Liver (tissue), 9 donors: ENCODE measurements around the gene CDH4. TPM values are rescaled to one million over a fixed set of nuclear protein-coding genes. Genes with fewer than 3 reads are reported as not detected.

Experiments used
- DNase-seq: peaks from one replicate; pipeline ENCODE4 v3.0.0-alpha.2; 2017; ENCODE audit warnings: low spot score
- H3K27ac ChIP-seq, 2 donors: one replicate each; pipeline ENCODE4 v1.7.0; 2013; ENCODE audit warnings: inconsistent platforms in 2 of 2, low read length in 2 of 2, control low read depth in 1 of 2, low read depth in 1 of 2, mild to moderate bottlenecking in 1 of 2
- H3K27me3 ChIP-seq, 4 donors: one replicate each; pipeline versions ENCODE4 v1.6.1 to v1.7.0; 2013; ENCODE audit warnings: low read length in 3 of 4, inconsistent platforms in 1 of 4, mild to moderate bottlenecking in 1 of 4, moderate library complexity in 1 of 4; ENCODE audit not compliant: control insufficient read depth in 4 of 4, insufficient read depth in 4 of 4
- H3K36me3 ChIP-seq, 4 donors: one replicate each; pipeline versions ENCODE4 v1.6.1 to v1.7.0; 2013; ENCODE audit warnings: low read length in 3 of 4, mild to moderate bottlenecking in 3 of 4, low read depth in 1 of 4, moderate library complexity in 1 of 4; ENCODE audit not compliant: control insufficient read depth in 4 of 4, insufficient read depth in 3 of 4
- H3K4me1 ChIP-seq, 4 donors: one replicate each; pipeline versions ENCODE4 v1.6.1 to v1.7.0; 2013; ENCODE audit warnings: low read length in 3 of 4, mild to moderate bottlenecking in 3 of 4, moderate library complexity in 1 of 4; ENCODE audit not compliant: control insufficient read depth in 4 of 4, insufficient read depth in 4 of 4
- H3K4me3 ChIP-seq, 3 donors: one replicate each; pipeline versions ENCODE4 v1.6.1 to v1.7.0; 2013; ENCODE audit warnings: low read length in 3 of 3, control low read depth in 1 of 3, low read depth in 1 of 3, mild to moderate bottlenecking in 1 of 3
- H3K9ac ChIP-seq, 2 donors: one replicate each; pipeline ENCODE4 v1.7.0; 2013; ENCODE audit warnings: low read length in 2 of 2, mild to moderate bottlenecking in 2 of 2, moderate library complexity in 2 of 2, control low read depth in 1 of 2, low read depth in 1 of 2
- H3K9me3 ChIP-seq, 4 donors: one replicate each; pipeline versions ENCODE4 v1.6.1 to v1.7.0; 2013; ENCODE audit warnings: low read length in 3 of 4; ENCODE audit not compliant: control insufficient read depth in 4 of 4
- ATF3 ChIP-seq: IDR thresholded peaks from 2 replicates; pipeline ENCODE4 v1.6.1; 2016; ENCODE audit warnings: antibody characterized with exemption
- CTCF ChIP-seq: fragments of 150-350 bp; IDR thresholded peaks from 2 replicates; pipeline ENCODE4 v1.5.1; 2017; ENCODE audit warnings: improper control_type of control experiment, low read depth, low read length; ENCODE audit not compliant: missing input control
- EGR1 ChIP-seq, 2 donors: IDR thresholded peaks; 2 replicates each; pipeline ENCODE4 v1.6.1; 2016 to 2018; ENCODE audit warnings: antibody characterized with exemption in 2 of 2, low read depth in 2 of 2
- FOXA1 ChIP-seq: IDR thresholded peaks from 2 replicates; pipeline ENCODE4 v1.6.1; 2016; ENCODE audit warnings: antibody characterized with exemption
- FOXA2 ChIP-seq: IDR thresholded peaks from 2 replicates; pipeline ENCODE4 v1.6.1; 2016; ENCODE audit warnings: antibody characterized with exemption
- GABPA ChIP-seq, 2 donors: IDR thresholded peaks in 1 of 2; conservative IDR thresholded peaks in 1 of 2; 2 replicates each; pipeline ENCODE4 v1.6.1; 2016; ENCODE audit warnings: antibody characterized with exemption in 2 of 2, mild to moderate bottlenecking in 1 of 2, moderate library complexity in 1 of 2
- HNF4A ChIP-seq, 2 donors: conservative IDR thresholded peaks; 2 replicates each; pipeline ENCODE4 v1.6.1; 2016; ENCODE audit warnings: antibody characterized with exemption in 2 of 2, mild to moderate bottlenecking in 2 of 2
- JUND ChIP-seq, 2 donors: IDR thresholded peaks; 2 replicates each; pipeline ENCODE4 v1.6.1; 2016; ENCODE audit warnings: antibody characterized with exemption in 2 of 2
- NR2F2 ChIP-seq: IDR thresholded peaks from 2 replicates; pipeline ENCODE4 v1.6.1; 2016; ENCODE audit warnings: antibody characterized with exemption
- RAD21 ChIP-seq, 2 donors: IDR thresholded peaks; 2 replicates each; pipeline ENCODE4 v1.6.1; 2016; ENCODE audit warnings: antibody characterized with exemption in 2 of 2, mild to moderate bottlenecking in 2 of 2
- REST ChIP-seq: IDR thresholded peaks from 2 replicates; pipeline ENCODE4 v1.6.1; 2016; ENCODE audit warnings: antibody characterized with exemption, mild to moderate bottlenecking
- RXRA ChIP-seq, 2 donors: IDR thresholded peaks; 2 replicates each; pipeline ENCODE4 v1.6.1; 2017 to 2018; ENCODE audit warnings: antibody characterized with exemption in 2 of 2, mild to moderate bottlenecking in 1 of 2
- SP1 ChIP-seq: IDR thresholded peaks from 2 replicates; pipeline ENCODE4 v1.6.1; 2018; ENCODE audit warnings: antibody characterized with exemption, mild to moderate bottlenecking
- TAF1 ChIP-seq: conservative IDR thresholded peaks from 2 replicates; pipeline ENCODE4 v1.6.1; 2016; ENCODE audit warnings: antibody characterized with exemption, mild to moderate bottlenecking
- YY1 ChIP-seq: IDR thresholded peaks from 2 replicates; pipeline ENCODE4 v1.6.1; 2016; ENCODE audit warnings: antibody characterized with exemption, mild to moderate bottlenecking
- ZBTB33 ChIP-seq: IDR thresholded peaks from 2 replicates; pipeline ENCODE4 v1.6.1; 2016; ENCODE audit warnings: antibody characterized with exemption
- WGBS: extraction: QIAGEN DNeasy Blood & Tissue Kit; methylation state at CpG from one replicate; pipeline ENCODE4 v1.1.7; 2013; 5-methylcytosine and 5-hydroxymethylcytosine counted together
- polyA plus RNA-seq, 2 donors: library from polyadenylated mRNA; stranded (reverse) in 1 of 2; unstranded in 1 of 2; fragments of 200-250 nt in 1 of 2; fragments of >200 nt in 1 of 2; fragmentation: Nextera tagmentation in 1 of 2; extraction: Ambion mirVana in 1 of 2; gene quantifications; one replicate each; pipeline versions ENCODE4 v1.2.1 to v1.2.3, GENCODE V29; 2013 to 2015
- total RNA-seq, 2 donors: library from RNA; depleted of rRNA; stranded (reverse); fragments of >200 nt; gene quantifications; one replicate each; pipeline ENCODE4 v1.2.3, GENCODE V29; 2014
- donor health status: healthy.
- donor health status: healthy.
- donor health status: healthy.
- donor health status: healthy.
- donor health status: healthy.

CDH4 gene
- total and polyA plus RNA-seq, 4 donors = 0.03 to 0.25 (median 0.19) TPM; not detected in 1

- H3K4me1 ChIP-seq = no peaks in the 10 kb centered on the region
- H3K9ac ChIP-seq = no peak overlapping the region
- TF ChIP-seq SP1 (no peak), JUND (IDR thresholded peaks at IDR 0.05) (no peak), RXRA (IDR thresholded peaks at IDR 0.05) (no peak), FOXA2 (no peak), ZBTB33 (no peak), NR2F2 (no peak), ATF3 (no peak), RAD21 (IDR thresholded peaks at IDR 0.05) (no peak), EGR1 (IDR thresholded peaks at IDR 0.05; ENCODE audit: low read depth in 2 of 2) (no peak), GABPA (IDR thresholded peaks at IDR 0.05 in 1 of 2, conservative IDR thresholded peaks at IDR 0.05 in 1 of 2) (no peak), HNF4A (conservative IDR thresholded peaks at IDR 0.05) (no peak), TAF1 (no peak), CTCF (no peak), REST (no peak), FOXA1 (no peak), YY1 (no peak)
- no peak for DNase-seq
- no peaks in the 10 kb centered on the region for H3K36me3 ChIP-seq
- no peak overlapping the region for H3K27ac ChIP-seq
- H3K9me3 ChIP-seq = peaks cover 0 to 4% (median 0%) of the 10 kb centered on the region in 4 donors
- 85% methylated on average over 20 of the region's 20 CpGs for WGBS
- peaks cover 0 to 4% (median 2%) of the 10 kb centered on the region in 4 donors for H3K27me3 ChIP-seq
- H3K4me3 ChIP-seq = no peak overlapping the region
These were observed 620.4 kb downstream of the CDH4 start for GRCh38 chr20:61872371-61872900.
